ENCODE results near the gene PTPRB.

Gene PTPRB

DNA sequence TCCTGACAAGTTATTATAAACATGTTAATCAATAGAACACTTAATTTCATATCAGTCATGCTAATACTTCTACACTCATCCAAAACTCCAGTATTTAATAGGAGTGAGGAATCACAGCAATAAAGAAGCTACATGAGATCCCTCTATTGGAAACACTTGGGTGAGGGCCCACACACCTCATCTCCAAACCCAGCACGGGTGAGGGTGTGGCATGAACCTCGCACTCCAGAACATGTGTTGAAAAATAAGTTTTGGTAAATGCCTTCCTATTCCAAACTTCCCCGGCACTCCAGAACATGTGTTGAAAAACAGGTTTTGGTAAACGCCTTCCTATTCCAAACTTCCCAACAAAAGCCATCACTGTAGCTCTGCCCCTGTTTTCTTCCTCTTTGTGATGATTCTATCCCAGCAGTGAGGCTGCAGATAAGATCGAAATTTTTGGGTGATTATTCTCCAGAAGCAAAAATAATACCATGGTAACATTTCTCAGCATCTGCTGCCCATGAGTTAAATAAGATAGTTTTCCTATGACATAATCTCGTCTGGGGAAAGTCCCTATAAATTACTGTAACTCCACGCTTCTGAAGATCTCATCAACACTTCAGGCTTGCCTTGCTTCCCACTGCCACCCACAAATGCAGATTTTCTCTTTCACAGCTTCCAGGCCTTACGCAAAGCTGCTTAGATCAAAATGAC, 24.4 kb upstream of the PTPRB start:
- no peak overlapping the region for H3K4me3 ChIP-seq
- no peaks in the 10 kb centered on the region for H3K9me3 ChIP-seq
- no peak overlapping the region for H3K27ac ChIP-seq
- DNase-seq: no peak
- H3K27me3 ChIP-seq: no peaks in the 10 kb centered on the region
- no peak for TF ChIP-seq CTCF (IDR thresholded peaks at IDR 0.05)
- intact Hi-C loops (cut with DNase I; ENCODE audit: low total_unique reads): no loop called here
- H3K4me1 ChIP-seq: peaks cover 0 to 12% (median 0%) of the 10 kb centered on the region in 4 donors
- H3K36me3 ChIP-seq: no peaks in the 10 kb centered on the region

GRCh38 chr12:70660620-70661219, 23.5 kb upstream of the PTPRB start:
- H3K36me3 ChIP-seq: no peaks in the 10 kb centered on the region

DNA sequence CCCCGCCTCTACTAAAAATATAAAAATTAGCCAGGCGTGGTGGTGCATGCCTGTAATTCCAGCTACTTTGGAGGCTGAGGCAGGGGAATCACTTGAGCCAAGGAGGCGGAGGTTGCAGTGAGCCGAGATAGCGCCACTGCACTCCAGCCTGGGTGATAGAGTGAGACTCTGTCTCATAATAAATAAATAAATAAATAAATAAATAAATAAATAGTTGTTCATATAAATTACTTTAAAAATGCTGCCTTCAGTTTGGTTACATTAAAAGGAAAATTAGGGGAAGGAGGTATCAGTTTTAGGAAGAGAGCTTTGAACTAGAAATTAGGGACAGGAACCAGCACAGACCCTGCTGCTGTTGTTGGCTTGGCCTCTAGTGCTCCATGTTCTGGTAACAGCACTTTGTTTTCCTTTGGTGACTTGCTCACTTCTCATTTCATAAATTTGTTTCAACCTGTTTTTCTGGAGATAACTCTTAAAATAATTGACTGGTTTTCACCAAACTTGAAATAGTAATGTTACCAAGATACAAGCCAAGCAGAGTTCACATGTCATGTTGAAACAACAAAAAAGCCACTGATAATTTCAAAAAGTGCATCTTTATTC, 22.9 kb upstream of the PTPRB start:
- intact Hi-C loops (cut with DNase I; ENCODE audit: low total_unique reads): no loop called here

More at GRCh38 chr12:70660620-70661219, 23.5 kb upstream of the PTPRB start:
- no peak overlapping the region for H3K4me3 ChIP-seq
- peak in 1 of 2 donors; percentile 52 for DNase-seq
- no peak for TF ChIP-seq CTCF (IDR thresholded peaks at IDR 0.05)
- no peaks in the 10 kb centered on the region for H3K9me3 ChIP-seq
- H3K27me3 ChIP-seq: no peaks in the 10 kb centered on the region
- intact Hi-C loops (cut with DNase I; ENCODE audit: low total_unique reads): no loop called here
- H3K4me1 ChIP-seq: peaks cover 0 to 12% (median 0%) of the 10 kb centered on the region in 4 donors
- no peak overlapping the region for H3K27ac ChIP-seq

GRCh38 chr12:70659077-70659606, 21.9 kb upstream of the PTPRB start:
- no peak for TF ChIP-seq CTCF (IDR thresholded peaks at IDR 0.05)
- Histone ChIP-seq H3K36me3 (no peaks in the 10 kb centered on the region), H3K4me3 (no peak overlapping the region), H3K9me3 (no peaks in the 10 kb centered on the region), H3K27ac (no peak overlapping the region), H3K27me3 (no peaks in the 10 kb centered on the region), H3K4me1 (peaks cover 0 to 12% (median 0%) of the 10 kb centered on the region in 4 donors)
- intact Hi-C loops (cut with DNase I; ENCODE audit: low total_unique reads): no loop called here
- no peak for DNase-seq

More for the DNA sequence above, 22.9 kb upstream of the PTPRB start:
- Histone ChIP-seq H3K4me1 (peaks cover 0 to 12% (median 0%) of the 10 kb centered on the region in 4 donors), H3K4me3 (no peak overlapping the region), H3K9me3 (no peaks in the 10 kb centered on the region), H3K36me3 (no peaks in the 10 kb centered on the region), H3K27ac (no peak overlapping the region), H3K27me3 (no peaks in the 10 kb centered on the region)
- TF ChIP-seq CTCF (IDR thresholded peaks at IDR 0.05): no peak
- DNase-seq: no peak

DNA sequence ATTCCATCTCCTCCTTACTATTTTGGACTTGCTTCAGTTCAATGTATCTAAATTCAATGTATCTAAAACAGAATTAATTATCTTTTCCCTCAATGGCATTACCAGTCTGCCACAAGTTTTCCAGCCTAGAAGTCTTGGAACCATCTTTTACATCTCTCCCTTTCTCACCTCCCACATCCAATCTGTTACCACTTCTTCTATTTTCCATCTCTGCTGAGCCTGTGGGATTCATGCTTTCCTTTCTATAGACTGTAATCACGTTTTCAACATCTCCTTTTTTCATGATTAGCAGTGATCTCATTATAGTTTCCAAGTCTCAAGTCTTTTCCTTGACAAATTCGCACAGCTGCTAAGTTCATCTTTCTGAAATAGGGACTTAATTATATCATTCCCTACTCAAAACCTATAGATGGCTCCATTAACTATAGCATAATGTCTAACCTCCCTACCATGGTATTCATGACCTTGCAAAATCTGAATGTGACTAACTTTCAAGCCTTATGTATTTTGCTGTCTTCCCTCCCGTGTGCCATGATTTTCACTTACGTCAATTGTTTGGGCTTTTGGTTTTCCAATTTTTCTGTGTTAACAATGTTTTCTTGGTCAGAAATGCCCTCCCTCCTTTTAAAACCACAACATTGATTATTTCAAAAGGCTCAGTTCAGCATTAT, 20.5 kb upstream of the PTPRB start:
- Histone ChIP-seq H3K27me3 (no peaks in the 10 kb centered on the region), H3K4me3 (no peak overlapping the region), H3K36me3 (no peaks in the 10 kb centered on the region), H3K27ac (no peak overlapping the region), H3K9me3 (no peaks in the 10 kb centered on the region), H3K4me1 (peaks cover 0 to 12% (median 0%) of the 10 kb centered on the region in 4 donors)
- DNase-seq: no peak
- TF ChIP-seq CTCF (IDR thresholded peaks at IDR 0.05): no peak
- intact Hi-C loops (cut with DNase I; ENCODE audit: low total_unique reads): no loop called here
